ENCODE results near the gene IGLL5.

DNA sequence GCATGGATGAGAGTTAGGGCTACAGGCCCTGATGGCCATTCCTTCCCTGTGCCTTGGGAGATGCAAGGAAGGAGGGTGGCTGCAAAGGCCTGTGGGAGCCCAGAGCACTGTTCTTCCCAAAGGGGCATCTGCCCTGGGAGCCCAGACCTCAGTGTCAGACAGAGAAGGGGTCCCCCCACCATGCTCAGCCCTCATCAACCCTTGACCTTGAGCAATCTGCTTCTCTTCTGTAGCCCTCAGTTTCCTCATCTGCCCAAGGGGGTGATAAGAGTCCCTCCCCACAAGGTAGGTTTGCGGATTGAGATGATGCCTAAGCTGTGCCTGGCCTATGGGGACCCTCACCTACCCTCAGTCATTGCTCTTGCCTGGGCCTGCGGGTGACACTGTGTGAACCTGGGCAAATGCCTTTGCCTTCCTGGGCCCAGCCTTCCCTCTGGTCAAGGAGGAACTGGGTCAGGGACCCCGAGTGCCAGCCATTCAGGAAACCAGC is 47.5 kb downstream of the IGLL5 start:
- TF ChIP-seq, protein P1, sequence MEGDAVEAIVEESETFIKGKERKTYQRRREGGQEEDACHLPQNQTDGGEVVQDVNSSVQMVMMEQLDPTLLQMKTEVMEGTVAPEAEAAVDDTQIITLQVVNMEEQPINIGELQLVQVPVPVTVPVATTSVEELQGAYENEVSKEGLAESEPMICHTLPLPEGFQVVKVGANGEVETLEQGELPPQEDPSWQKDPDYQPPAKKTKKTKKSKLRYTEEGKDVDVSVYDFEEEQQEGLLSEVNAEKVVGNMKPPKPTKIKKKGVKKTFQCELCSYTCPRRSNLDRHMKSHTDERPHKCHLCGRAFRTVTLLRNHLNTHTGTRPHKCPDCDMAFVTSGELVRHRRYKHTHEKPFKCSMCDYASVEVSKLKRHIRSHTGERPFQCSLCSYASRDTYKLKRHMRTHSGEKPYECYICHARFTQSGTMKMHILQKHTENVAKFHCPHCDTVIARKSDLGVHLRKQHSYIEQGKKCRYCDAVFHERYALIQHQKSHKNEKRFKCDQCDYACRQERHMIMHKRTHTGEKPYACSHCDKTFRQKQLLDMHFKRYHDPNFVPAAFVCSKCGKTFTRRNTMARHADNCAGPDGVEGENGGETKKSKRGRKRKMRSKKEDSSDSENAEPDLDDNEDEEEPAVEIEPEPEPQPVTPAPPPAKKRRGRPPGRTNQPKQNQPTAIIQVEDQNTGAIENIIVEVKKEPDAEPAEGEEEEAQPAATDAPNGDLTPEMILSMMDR (optimal IDR thresholded peaks at IDR 0.05 in 1 of 3, IDR thresholded peaks at IDR 0.05 in 1 of 3, conservative IDR thresholded peaks at IDR 0.05 in 1 of 3; ENCODE audit: extremely low read depth in 1 of 3, insufficient read depth in 2 of 3, low read length in 3 of 3), result no peak
- TF ChIP-seq EZH2 (IDR thresholded peaks at IDR 0.05; ENCODE audit: low read length), result no peak
